Germinal center (tissue), 1 donor: ENCODE results near the gene CBLB.

Source experiments
- DNase-seq: peaks from one replicate; pipeline ENCODE4 v3.0.0; 2012; ENCODE audit warnings: mixed read lengths, low spot score

CBLB gene

DNA sequence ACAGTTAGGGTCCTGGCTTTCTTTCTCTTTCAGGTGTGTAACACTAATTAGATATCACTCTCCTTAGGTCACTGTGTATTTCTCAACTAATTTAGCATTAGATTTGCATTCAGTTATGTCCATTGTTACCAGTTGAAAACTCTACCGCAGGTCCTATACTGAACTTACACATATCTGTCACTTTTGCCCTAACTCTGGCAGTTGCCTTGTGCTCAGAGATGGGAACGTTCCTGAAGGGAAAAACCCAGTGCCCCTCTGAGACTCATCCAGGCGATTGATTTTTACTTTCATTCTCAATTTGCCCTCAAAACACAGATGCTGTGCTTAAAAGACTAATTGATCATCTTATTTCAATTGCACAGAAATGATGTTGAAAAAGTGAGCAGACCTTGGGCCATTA lies 253.0 kb downstream of the CBLB start:
- no peak for DNase-seq

GRCh38 chr3:105614288-105615030 lies 254.4 kb downstream of the CBLB start:
- no peak for DNase-seq

- no peak for DNase-seq
Observed at GRCh38 chr3:105613120-105613519, 255.7 kb downstream of the CBLB start.

- DNase-seq = no peak
Observed at GRCh38 chr3:105611304-105612192, 257.3 kb downstream of the CBLB start.

DNA sequence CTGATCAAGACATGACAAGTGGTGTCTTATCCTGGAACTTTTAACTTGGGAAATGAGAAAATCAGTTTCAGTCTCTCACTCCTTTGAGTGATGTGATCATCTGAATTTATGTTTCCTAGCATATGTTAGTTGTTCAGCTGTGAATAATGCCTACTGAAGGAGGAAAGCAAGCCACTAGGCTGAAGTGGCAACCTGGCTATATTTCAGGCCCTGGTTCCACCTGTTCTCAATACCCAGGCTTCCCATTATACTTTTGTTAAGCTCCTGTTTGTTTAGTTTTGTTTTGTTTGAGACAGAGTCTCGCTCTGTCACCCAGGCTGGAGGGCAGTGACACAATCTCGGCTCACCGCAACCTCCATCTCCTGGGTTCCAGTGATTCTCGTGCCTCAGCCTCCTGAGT lies 258.3 kb downstream of the CBLB start:
- DNase-seq = no peak

DNA sequence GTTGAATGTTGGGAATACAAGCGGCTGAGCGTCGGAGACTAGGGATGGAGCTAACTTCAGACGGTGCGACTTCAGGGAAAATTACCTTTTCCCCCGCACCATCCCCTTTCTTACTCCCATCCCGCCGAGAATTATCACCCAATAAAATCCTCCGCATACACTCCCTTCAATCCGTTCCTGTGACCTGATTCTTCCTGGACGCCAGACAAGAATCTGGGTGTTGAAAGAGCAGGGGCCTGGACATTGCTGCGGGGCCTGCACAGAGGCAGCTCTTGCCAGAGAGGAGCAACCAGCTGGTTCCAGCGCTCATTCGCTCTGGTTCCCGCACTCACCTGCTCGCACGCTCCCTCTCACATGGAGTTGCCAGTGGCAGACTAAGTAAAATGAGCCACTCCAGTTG lies 260.2 kb downstream of the CBLB start:
- no peak for DNase-seq

DNA sequence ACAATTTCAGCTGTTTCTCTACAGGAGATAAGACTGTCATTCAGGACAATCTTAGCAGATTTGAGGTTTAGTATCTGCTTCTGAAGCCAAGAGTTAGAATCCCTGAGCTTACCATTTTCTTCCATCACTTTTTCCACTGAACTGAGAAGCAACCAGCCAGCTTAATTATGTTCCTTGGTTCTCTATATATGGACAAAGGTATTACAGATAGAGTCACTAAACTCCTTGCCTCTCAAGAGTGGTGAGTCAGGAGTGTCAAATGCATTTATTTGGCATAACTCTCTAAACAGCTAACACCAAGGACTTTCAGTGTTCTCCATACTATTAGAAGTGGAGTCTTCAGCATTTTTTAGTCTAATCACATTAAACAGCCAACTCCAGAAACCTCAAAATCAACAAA lies 262.8 kb downstream of the CBLB start:
- no peak for DNase-seq
